Gastroesophageal sphincter (tissue), 4 donors: ENCODE results near the gene TFB1M. TPM values are rescaled to one million over a fixed set of nuclear protein-coding genes. Genes with fewer than 3 reads are reported as not detected.

Source experiments
- ATAC-seq: fragments of 150-250 bp; one replicate; pipeline ENCODE4 v1.9.1; 2016; ENCODE audit warnings: mild to moderate bottlenecking, moderate library complexity
- H3K27ac ChIP-seq, 4 donors: fragments of 200-600 bp; sonication (generic) in 3 of 4; 1 replicate in 3 of 4; 2 replicates in 1 of 4; pipeline ENCODE4 v1.5.1; 2016 to 2019
- H3K27me3 ChIP-seq: fragments of 200-600 bp; sonication (generic); one replicate; pipeline ENCODE4 v1.5.1; 2019
- H3K36me3 ChIP-seq, 2 donors: fragments of 200-600 bp; sonication (generic); one replicate each; pipeline ENCODE4 v1.5.1; 2019; ENCODE audit warnings: control low read depth in 1 of 2
- H3K4me1 ChIP-seq, 3 donors: fragments of 200-600 bp; sonication (generic); 1 replicate in 2 of 3; 2 replicates in 1 of 3; pipeline ENCODE4 v1.5.1; 2016 to 2019; ENCODE audit warnings: control low read depth in 2 of 3
- H3K4me3 ChIP-seq, 2 donors: fragments of 200-600 bp; sonication (generic); one replicate each; pipeline ENCODE4 v1.5.1; 2019; ENCODE audit warnings: mild to moderate bottlenecking in 1 of 2, moderate library complexity in 1 of 2
- H3K9me3 ChIP-seq, 3 donors: fragments of 200-600 bp; sonication (generic); one replicate each; pipeline ENCODE4 v1.5.1; 2017 to 2019; ENCODE audit warnings: control low read depth in 2 of 3
- CTCF ChIP-seq, 4 experiments: fragments of 200-600 bp in 2 of 4; fragments of 450-650 bp in 2 of 4; sonication (generic) in 1 of 4; IDR thresholded peaks; one replicate each; pipeline ENCODE4 v1.5.1; 2017 to 2019; ENCODE audit warnings: antibody characterized with exemption in 4 of 4, mild to moderate bottlenecking in 2 of 4, moderate library complexity in 2 of 4
- EP300 ChIP-seq: sonication (generic); formaldehyde crosslinking; IDR thresholded peaks from one replicate; pipeline ENCODE4 v1.6.1; 2017; ENCODE audit warnings: antibody characterized with exemption, mild to moderate bottlenecking
- POLR2A ChIP-seq, 2 donors: fragments of 450-650 bp; IDR thresholded peaks; one replicate each; pipeline ENCODE4 v1.6.1; 2017; ENCODE audit warnings: antibody characterized with exemption in 2 of 2, mild to moderate bottlenecking in 2 of 2, moderate library complexity in 1 of 2
- POLR2AphosphoS5 ChIP-seq: sonication (generic); formaldehyde crosslinking; IDR thresholded peaks from one replicate; pipeline ENCODE4 v1.6.1; 2017; ENCODE audit warnings: antibody characterized with exemption
- whole genome bisulfite sequencing, 2 donors: methylation state at CpG; one replicate each; pipeline ENCODE4 v1.1.5; 2018; ENCODE audit warnings: low coverage in 1 of 2; 5-methylcytosine and 5-hydroxymethylcytosine counted together
- total RNA-seq, 4 donors: library from RNA; depleted of rRNA; stranded (reverse); fragments of >200 nt; gene quantifications; one replicate each; pipeline ENCODE4 v1.1.0, GENCODE V29; 2016

The TFB1M gene
- total RNA-seq, 4 donors from 2014 or later = 6.7 to 16.4 (median 12.5) TPM

- peak overlapping the region in 3 of 4 donors; percentile 71 to 81 (median 80) for H3K27ac ChIP-seq
- WGBS, 2 donors = no CpG with 5 or more reads among the region's 2 CpGs
Observed at GRCh38 chr6:155246825-155247224, 67.5 kb downstream of the TFB1M start.

GRCh38 chr6:155245831-155246230 is 68.5 kb downstream of the TFB1M start:
- Histone ChIP-seq H3K4me3 (no peak overlapping the region), H3K36me3 (peaks cover 0 to 7% of the 10 kb centered on the region in 2 donors), H3K4me1 (peaks cover 0 to 46% (median 0%) of the 10 kb centered on the region in 3 donors), H3K9me3 (no peaks in the 10 kb centered on the region), H3K27me3 (no peaks in the 10 kb centered on the region), H3K27ac (peak overlapping the region in 2 of 4 donors; percentile 71 to 81)
- no peak for ATAC-seq
- no peak for TF ChIP-seq POLR2AphosphoS5
- TF ChIP-seq POLR2A (IDR thresholded peaks at IDR 0.05) = no peak
- TF ChIP-seq CTCF (IDR thresholded peaks at IDR 0.05) = no peak
- TF ChIP-seq EP300 = no peak
- WGBS, 2 donors = 80 to 89% methylated on average over 3 of the region's 3 CpGs

More at GRCh38 chr6:155246825-155247224, 67.5 kb downstream of the TFB1M start:
- no peak for ATAC-seq
- peaks cover 0 to 9% of the 10 kb centered on the region in 2 donors for H3K36me3 ChIP-seq
- H3K4me1 ChIP-seq = peaks cover 0 to 37% (median 0%) of the 10 kb centered on the region in 3 donors
- TF ChIP-seq POLR2A (IDR thresholded peaks at IDR 0.05) (no peak), POLR2AphosphoS5 (no peak), CTCF (IDR thresholded peaks at IDR 0.05) (no peak), EP300 (no peak)
- H3K27me3 ChIP-seq = no peaks in the 10 kb centered on the region
- H3K4me3 ChIP-seq = no peak overlapping the region
- H3K9me3 ChIP-seq = no peaks in the 10 kb centered on the region

GRCh38 chr6:155245193-155245592 is 69.1 kb downstream of the TFB1M start:
- H3K9me3 ChIP-seq = no peaks in the 10 kb centered on the region
- H3K4me1 ChIP-seq = peaks cover 0 to 52% (median 0%) of the 10 kb centered on the region in 3 donors
- no peak overlapping the region for H3K4me3 ChIP-seq
- peak overlapping the region; percentile 20 to 71 (median 54) for H3K27ac ChIP-seq
- ATAC-seq = no peak
- H3K27me3 ChIP-seq = no peaks in the 10 kb centered on the region
- 78 to 85% methylated on average over 5 of the region's 7 CpGs for WGBS, 2 donors
- H3K36me3 ChIP-seq = peaks cover 0 to 5% of the 10 kb centered on the region in 2 donors
- TF ChIP-seq CTCF (IDR thresholded peaks at IDR 0.05) = no peak
- TF ChIP-seq POLR2A (IDR thresholded peaks at IDR 0.05) = no peak
- no peak for TF ChIP-seq POLR2AphosphoS5
- no peak for TF ChIP-seq EP300

GRCh38 chr6:155244434-155244833 is 69.8 kb downstream of the TFB1M start:
- ATAC-seq = no peak
- Histone ChIP-seq H3K9me3 (no peaks in the 10 kb centered on the region), H3K27me3 (no peaks in the 10 kb centered on the region), H3K36me3 (peaks cover 0 to under 1% of the 10 kb centered on the region in 2 donors), H3K4me1 (peaks cover 0 to 54% (median 0%) of the 10 kb centered on the region in 3 donors), H3K27ac (peak overlapping the region in 3 of 4 donors; percentile 53 to 71 (median 70)), H3K4me3 (no peak overlapping the region)
- 78 to 81% methylated on average over 4 of the region's 4 CpGs for WGBS, 2 donors
- TF ChIP-seq EP300 (no peak), POLR2AphosphoS5 (no peak), CTCF (IDR thresholded peaks at IDR 0.05) (no peak), POLR2A (IDR thresholded peaks at IDR 0.05) (no peak)

- peaks cover 0 to 40% (median 0%) of the 10 kb centered on the region in 3 donors for H3K4me1 ChIP-seq
- WGBS, 2 donors = 70 to 85% methylated on average over 2 to 7 of the region's 8 CpGs
- no peak for ATAC-seq
- TF ChIP-seq POLR2AphosphoS5 (no peak), EP300 (no peak), CTCF (IDR thresholded peaks at IDR 0.05) (no peak), POLR2A (IDR thresholded peaks at IDR 0.05) (no peak)
- no peaks in the 10 kb centered on the region for H3K36me3 ChIP-seq
- H3K27ac ChIP-seq = peak overlapping the region in 3 of 4 donors; percentile 70 to 71 (median 70)
- no peaks in the 10 kb centered on the region for H3K9me3 ChIP-seq
- H3K4me3 ChIP-seq = no peak overlapping the region
- no peaks in the 10 kb centered on the region for H3K27me3 ChIP-seq
Observed at GRCh38 chr6:155241966-155242365, 72.3 kb downstream of the TFB1M start.
